HG02588 (cell line): ENCODE results near the gene NRXN2.

Source experiments
- ATAC-seq: cut with Tn5 transposase; IDR thresholded peaks from one replicate; pipeline ENCODE4 v1.9.1; 2021; ENCODE audit warnings: mild to moderate bottlenecking, moderate library complexity; ENCODE audit not compliant: unreplicated experiment

Gene NRXN2

GRCh38 chr11:64744544-64745188 lies 21.7 kb upstream of the NRXN2 start:
- no peak for ATAC-seq

GRCh38 chr11:64743591-64744543 lies 20.9 kb upstream of the NRXN2 start, which contains the start of gene RASGRP2:
Gene RASGRP2, minus strand, starts transcription at chr11:64744142. Its CDS starts 1,276 bp downstream, at chr11:64742866.
- ATAC-seq: no peak

- ATAC-seq: no peak
Measured at GRCh38 chr11:64742889-64743590, 20.0 kb upstream of the NRXN2 start.

GRCh38 chr11:64742087-64742888 lies 19.3 kb upstream of the NRXN2 start:
- no peak for ATAC-seq

- no peak for ATAC-seq
Measured at GRCh38 chr11:64741375-64742086, 18.5 kb upstream of the NRXN2 start.

GRCh38 chr11:64739871-64740270 lies 16.9 kb upstream of the NRXN2 start:
- ATAC-seq: no peak

- no peak for ATAC-seq
Measured at GRCh38 chr11:64736654-64737053, 13.7 kb upstream of the NRXN2 start.

- ATAC-seq: no peak
Measured at GRCh38 chr11:64735725-64736259, 12.8 kb upstream of the NRXN2 start.

- no peak for ATAC-seq
Measured at GRCh38 chr11:64734811-64735724, 12.1 kb upstream of the NRXN2 start.

- no peak for ATAC-seq
Measured at GRCh38 chr11:64731601-64732000, 8.6 kb upstream of the NRXN2 start.

GRCh38 chr11:64729851-64730382 lies 6.9 kb upstream of the NRXN2 start:
- ATAC-seq: no peak

GRCh38 chr11:64728757-64729365 lies 5.9 kb upstream of the NRXN2 start:
- no peak for ATAC-seq

GRCh38 chr11:64726867-64727530 lies 4.0 kb upstream of the NRXN2 start:
- no peak for ATAC-seq

GRCh38 chr11:64726211-64726641 lies 3.2 kb upstream of the NRXN2 start:
- ATAC-seq: no peak

- ATAC-seq: no peak
Measured at GRCh38 chr11:64724863-64725532, 2.0 kb upstream of the NRXN2 start.

- ATAC-seq: no peak
Measured at GRCh38 chr11:64723907-64724862, 1.2 kb upstream of the NRXN2 start.
